ENCODE data around the gene SH3D19.
A peak's percentile ranks its signal among the peaks of the same experiment; 100 is the strongest.

The SH3D19 gene

GRCh38 chr4:151184523-151185458, 140.6 kb downstream of the SH3D19 start:
- no peak for DNase-seq

DNA sequence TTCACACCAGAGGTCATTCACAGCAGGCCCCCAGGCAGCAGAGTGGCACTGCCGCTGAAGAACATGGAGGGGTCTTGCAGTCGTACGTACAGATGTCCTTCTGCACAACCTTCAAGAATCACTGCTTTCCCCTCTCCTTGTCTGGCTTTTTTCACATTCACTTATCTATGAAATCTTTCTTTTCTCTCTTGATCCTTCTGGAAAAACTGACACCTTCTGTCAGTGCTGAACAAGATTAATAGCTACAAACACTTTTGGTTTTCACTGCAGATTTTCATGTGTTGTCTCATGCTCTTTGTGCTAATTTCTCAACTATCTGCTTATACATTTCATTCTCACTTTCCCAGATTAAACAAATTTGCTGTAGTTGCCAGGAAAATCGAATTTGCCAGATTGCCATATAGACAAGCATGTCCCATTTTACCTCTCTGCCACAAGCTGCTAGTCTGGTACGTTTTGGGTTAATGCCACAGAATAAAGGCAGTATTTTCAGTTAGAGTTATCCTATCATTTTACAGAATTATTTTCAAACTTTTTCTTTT, 142.9 kb downstream of the SH3D19 start:
- no peak for DNase-seq

DNA sequence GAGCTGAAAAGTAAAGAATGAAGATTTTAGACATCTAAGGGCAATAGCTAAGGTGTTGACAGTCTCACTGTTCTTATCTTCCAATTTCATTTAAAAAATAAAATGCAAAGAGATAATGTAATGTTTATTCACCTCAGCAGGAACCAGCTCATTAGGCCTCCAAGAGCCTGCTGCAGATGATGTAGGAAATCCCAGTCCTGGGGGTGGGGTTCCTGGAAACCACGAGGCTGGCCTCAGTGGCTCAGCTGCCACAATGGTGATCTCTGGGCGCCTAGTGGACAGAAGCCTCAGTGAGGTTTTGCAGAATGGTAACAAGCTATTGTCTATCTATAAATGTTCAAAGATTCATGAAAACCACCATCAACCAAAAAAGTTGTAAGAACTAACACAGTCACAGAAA, 148.7 kb downstream of the SH3D19 start:
- no peak for DNase-seq

- no peak for DNase-seq
Observed at GRCh38 chr4:151175754-151176631, 149.4 kb downstream of the SH3D19 start.

DNA sequence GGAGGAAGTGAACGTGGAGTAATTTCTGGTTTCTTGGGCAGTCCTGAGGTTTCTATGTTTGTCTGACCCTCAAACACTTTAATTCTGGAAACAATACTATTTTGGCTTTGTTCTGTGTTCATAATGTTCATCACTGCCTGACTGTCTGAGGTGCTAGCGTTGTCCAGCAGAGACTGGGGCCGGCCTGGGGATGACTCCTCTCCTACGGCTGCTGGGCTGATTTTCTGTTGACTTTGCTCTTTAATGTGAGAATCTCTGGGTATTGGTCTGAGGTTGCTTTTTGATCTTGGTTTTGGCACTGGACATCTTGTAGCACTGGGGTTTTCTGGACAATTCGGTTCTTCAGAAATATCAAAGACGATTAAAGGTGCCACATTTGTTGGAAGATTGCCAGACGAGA, 150.2 kb downstream of the SH3D19 start:
- DNase-seq: no peak

DNA sequence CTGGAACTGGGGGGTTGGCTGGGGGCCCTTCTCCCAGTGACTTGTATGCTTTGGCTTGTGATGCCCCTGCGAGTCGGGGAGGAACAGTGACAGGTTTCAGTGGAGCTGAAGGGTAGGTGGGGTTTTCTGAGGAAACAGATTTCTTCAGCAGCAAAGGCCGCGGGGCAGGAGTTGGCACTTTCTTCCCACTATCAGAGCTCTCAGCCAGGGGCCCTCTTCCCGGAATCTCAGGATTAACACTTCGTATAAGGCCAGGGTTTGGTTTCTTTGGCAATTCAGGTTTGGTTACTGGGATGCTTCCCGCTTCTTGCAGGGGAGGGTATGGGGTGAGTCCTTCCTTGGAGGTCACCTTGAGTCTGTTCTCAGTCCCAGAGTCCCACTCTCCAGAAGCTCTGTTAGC, 150.6 kb downstream of the SH3D19 start:
- no peak for DNase-seq

GRCh38 chr4:151173871-151174270, 151.5 kb downstream of the SH3D19 start:
- DNase-seq: peak; percentile 52

DNA sequence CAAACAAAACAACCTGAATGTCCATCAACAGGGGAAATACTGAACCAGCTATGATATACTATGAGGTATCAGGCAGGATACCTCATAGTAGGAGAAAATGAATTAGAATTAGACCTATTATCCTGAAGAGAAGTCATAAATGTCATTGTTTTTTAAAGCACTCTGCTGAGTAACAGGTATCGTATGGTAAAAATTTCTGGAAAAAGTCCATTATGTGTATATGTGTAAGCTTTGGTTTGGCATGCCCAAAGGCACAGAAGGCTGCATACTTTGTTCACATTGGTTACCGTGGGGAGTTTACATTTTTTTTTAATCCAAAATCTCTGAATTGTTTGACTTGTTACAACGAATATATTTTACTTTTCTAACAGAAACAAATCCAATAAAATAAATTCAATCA, 155.5 kb downstream of the SH3D19 start:
- no peak for DNase-seq

- DNase-seq: peak; percentile 76
Observed at GRCh38 chr4:151169223-151169622, 156.2 kb downstream of the SH3D19 start.

GRCh38 chr4:151167561-151167960, 157.8 kb downstream of the SH3D19 start:
- no peak for DNase-seq

- no peak for DNase-seq
Observed at GRCh38 chr4:151166636-151167035, 158.8 kb downstream of the SH3D19 start.

DNA sequence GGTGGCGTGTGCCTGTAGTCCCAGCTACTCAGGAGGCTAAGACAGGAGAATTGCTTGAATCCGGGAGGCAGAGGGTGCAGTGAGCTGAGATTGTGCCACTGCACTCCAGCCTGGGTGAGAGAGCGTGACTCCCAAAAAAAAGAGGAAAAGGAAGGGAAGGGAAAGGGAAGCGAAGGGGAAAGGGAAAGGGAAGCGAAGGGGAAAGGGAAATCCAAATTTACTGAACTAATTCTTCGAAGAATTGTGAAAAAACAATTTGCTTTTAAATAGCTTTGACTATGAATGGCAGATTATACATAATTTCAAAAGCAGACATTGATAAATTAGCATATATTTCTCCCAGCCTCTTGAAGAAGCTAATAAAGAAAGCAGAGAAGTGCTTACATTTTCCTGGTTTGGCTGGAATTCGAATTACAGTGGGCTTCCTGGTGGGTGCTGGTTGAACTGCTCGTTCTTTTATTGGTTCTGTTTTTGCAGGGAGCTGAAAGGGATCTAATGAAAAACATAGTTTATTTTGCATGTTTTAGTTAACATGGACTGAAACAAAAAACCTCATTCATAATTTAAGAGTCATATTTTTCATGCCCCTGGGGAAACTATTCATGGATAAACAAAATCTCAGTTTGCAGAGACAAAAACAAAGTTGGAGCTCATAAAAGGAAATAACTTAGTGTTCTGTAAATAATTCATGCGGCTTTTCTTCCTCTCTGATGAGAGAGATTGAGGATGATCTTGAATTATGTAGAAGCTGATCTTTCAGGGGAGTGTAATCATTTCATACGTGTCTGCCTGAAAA, 160.0 kb downstream of the SH3D19 start:
- no peak for DNase-seq

GRCh38 chr4:151163855-151164254, 161.6 kb downstream of the SH3D19 start:
- no peak for DNase-seq

GRCh38 chr4:151158979-151159378, 166.4 kb downstream of the SH3D19 start:
- no peak for DNase-seq

GRCh38 chr4:151157543-151157942, 167.9 kb downstream of the SH3D19 start:
- no peak for DNase-seq

DNA sequence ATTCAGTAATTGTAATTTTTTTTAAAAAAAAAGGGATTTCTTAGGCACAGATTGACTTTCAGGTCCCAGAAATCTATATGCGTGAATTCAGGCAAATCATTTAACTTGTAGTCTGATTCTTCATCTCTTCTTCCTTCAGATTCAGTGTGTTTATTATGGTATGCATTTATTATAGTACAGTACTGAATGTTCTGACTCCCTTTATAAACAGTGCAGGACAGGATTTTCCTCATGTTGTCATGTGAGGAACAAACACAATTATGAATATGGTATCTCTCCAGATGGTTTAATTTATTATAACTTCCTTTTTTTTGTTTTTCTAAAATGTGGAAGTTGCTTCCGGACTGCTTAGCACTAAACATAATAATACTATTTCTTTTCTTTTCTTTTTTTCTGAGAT, 171.8 kb downstream of the SH3D19 start:
- DNase-seq: no peak

- no peak for DNase-seq
Observed at GRCh38 chr4:151152028-151152427, 173.4 kb downstream of the SH3D19 start.

GRCh38 chr4:151150821-151151580, 174.4 kb downstream of the SH3D19 start:
- DNase-seq: no peak

DNA sequence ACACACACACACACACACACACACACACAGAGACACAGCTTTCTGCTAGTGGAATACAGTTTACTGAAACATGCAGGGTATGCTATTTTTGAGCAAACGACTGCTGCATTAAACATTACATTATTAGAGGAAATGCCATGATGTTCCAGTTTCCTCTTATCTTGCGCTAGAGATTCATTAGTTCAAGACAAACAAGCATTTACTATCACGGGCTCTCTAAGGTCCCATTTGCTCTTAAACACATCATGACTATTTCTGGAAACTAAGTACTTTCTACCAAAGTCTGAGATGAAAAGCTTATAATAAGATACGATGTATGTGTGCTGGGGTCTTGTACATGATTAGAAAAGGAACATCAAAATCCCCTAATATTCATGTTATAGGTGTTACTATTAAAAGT, 177.1 kb downstream of the SH3D19 start:
- DNase-seq: no peak

GRCh38 chr4:151147000-151147399, 178.4 kb downstream of the SH3D19 start:
- no peak for DNase-seq

DNA sequence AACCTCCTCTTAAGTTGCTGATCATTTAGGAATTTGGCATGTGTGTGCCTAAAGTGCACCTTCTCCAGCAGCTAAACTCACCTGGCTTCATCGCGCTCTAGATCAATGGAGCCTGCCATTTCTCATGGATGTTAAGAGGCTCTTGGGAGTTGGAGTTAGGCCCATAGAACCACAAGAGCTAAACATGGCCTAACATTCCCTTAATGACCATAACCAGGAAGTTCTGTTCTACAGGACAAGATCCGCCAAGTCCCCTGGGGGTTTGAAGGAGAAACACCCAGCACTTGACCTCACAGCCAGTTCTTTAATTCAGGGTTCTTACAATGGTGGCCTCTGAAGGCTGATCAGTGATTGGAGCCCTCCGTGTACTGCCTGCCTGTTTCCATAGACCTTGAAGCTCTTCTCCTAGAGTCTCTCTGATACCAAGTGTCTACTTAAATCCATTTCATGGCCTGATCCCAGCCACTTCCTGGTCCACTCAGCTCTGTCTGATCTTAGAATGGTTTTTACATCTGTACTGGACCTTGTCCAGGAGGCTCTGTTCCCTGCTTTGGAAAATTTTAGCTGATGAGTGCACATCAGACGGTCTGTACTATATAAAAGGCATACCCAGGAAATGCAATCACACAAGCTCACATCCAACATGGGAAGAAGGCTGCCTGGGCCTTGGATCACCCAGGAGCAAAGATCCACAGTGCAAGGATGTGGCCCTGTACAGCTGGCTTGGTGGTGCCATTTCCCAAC, 180.9 kb downstream of the SH3D19 start:
- no peak for DNase-seq

Measured in right forelimb (tissue), 1 donor.